Glutamatergic neuron (in vitro differentiated cells): ENCODE results near the gene DAGLA. TPM values are rescaled to one million over a fixed set of nuclear protein-coding genes. Genes with fewer than 3 reads are reported as not detected.
A peak's percentile ranks its signal among the peaks of the same experiment; 100 is the strongest.
"Not testable (repeated sequence)": the region's sequence is repeated elsewhere in the genome, so short reads cannot be mapped to it uniquely, and the experiment has no call there.

Source experiments
- DNase-seq: peaks from one replicate; pipeline ENCODE4 v3.0.0; 2022
- H3K27ac Mint-ChIP-seq: one replicate; pipeline ENCODE4 v1.8.0; 2020; ENCODE audit warnings: mild to moderate bottlenecking, mixed read lengths, inconsistent platforms; ENCODE audit not compliant: unreplicated experiment
- H3K27me3 Mint-ChIP-seq: one replicate; pipeline ENCODE4 v1.8.0; 2020; ENCODE audit warnings: mild to moderate bottlenecking, moderate library complexity, mixed read lengths, inconsistent platforms; ENCODE audit not compliant: unreplicated experiment
- H3K36me3 Mint-ChIP-seq: one replicate; pipeline ENCODE4 v1.8.0; 2020; ENCODE audit warnings: mild to moderate bottlenecking, mixed read lengths, inconsistent platforms; ENCODE audit not compliant: unreplicated experiment
- H3K4me1 Mint-ChIP-seq: one replicate; pipeline ENCODE4 v1.8.0; 2020; ENCODE audit warnings: mild to moderate bottlenecking, low read depth, mixed read lengths, inconsistent platforms; ENCODE audit not compliant: unreplicated experiment
- H3K4me3 Mint-ChIP-seq: one replicate; pipeline ENCODE4 v1.8.0; 2020; ENCODE audit warnings: mild to moderate bottlenecking, mixed read lengths, inconsistent platforms; ENCODE audit not compliant: unreplicated experiment
- H3K9me3 Mint-ChIP-seq: one replicate; pipeline ENCODE4 v1.8.0; 2020; ENCODE audit warnings: mild to moderate bottlenecking, moderate library complexity, mixed read lengths, inconsistent platforms; ENCODE audit not compliant: unreplicated experiment
- CTCF ChIP-seq: fragments of 200-600 bp; sonication (generic); IDR thresholded peaks from one replicate; pipeline ENCODE4 v1.5.0; 2021; ENCODE audit not compliant: partially characterized antibody, unreplicated experiment
- total RNA-seq: library from RNA; stranded (reverse); fragmentation: NEBNext Ultra II Directional; extraction: Animal tissue kit (Norgen Biotek cat#: 25700); gene quantifications from one replicate; pipeline ENCODE4 v1.2.1, GENCODE V29; 2021; ENCODE audit not compliant: unreplicated experiment

The DAGLA gene
- total RNA-seq, 1 donor from 2014 or later, result 9.6 TPM

DNA sequence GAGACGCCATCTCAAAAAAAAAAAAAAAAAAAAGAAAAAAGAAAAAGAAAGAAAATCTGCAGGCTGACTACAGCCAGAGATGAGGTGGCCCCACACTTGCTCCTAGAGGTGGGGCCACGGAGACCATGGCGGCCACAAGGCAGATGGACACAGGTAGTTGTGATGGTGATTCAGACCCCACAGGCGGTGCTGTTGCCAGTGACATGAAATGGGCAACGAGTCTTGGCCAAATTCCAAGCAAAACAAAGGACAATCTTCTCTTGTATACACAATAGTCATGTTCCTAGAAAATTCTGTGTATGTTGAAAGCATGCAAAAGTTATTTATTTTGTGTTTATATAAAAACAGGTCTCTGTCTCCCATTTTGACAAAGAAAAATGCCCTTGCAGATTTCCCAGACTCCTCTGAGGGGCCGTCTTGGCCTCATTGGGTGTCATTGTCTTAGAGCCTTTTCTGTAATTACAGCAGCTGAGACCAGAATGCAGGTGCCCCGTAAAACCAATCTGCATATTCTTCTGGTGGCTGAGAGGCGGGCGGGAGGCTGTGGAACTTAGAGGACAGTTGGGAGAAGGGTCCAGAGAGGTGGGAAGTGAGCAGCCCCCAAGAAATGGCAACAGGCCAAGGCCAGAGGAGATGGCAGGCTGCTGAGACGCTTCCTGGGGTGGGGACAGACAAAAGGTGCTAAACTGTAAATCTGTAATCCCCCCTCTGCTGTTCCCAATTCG is 22.5 kb upstream of the DAGLA start:
- peaks cover 2% of the 10 kb centered on the region for H3K9me3 Mint-ChIP-seq
- H3K36me3 Mint-ChIP-seq, result no peaks in the 10 kb centered on the region
- H3K27me3 Mint-ChIP-seq, result peaks cover 3% of the 10 kb centered on the region
- H3K4me1 Mint-ChIP-seq, result peaks cover 4% of the 10 kb centered on the region
- no peak for DNase-seq
- H3K27ac Mint-ChIP-seq, result no peak overlapping the region
- no peak for TF ChIP-seq CTCF
- no peak overlapping the region for H3K4me3 Mint-ChIP-seq

DNA sequence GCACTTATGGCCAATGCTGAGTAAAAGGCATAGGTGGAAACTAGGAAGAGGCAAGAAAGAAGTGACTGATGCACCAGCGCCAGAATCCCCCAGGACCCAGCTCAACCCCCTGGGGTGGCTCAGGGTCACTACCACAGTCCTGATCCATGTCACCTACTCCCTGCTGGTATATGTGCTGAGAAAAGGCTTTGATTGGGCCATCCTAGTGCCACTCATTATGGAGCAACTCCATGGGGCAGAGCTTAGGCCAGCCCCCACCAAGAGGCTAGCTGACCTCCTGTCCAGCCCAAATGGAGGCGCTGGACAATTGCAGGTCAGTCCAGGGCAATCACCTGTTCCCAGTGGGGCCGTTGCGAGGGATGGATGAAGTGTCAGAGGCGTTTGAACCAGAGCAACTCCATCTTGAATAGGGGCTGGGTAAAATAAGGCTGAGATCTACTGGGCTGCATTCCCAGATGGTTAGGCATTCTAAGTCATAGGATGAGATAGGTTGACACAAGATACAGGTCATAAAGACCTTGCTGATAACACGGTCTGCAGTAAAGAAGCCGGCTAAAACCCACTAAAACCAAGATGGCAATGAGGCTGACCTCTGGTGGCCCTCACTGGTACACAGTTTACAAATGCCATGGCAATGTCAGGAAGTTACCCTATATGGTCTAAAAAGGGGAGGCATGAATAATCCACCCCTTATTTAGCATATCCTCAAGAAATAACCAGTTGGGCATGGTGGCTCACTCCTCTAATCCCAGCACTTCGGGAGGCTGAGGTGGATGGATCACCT is 20.6 kb upstream of the DAGLA start:
- peak; percentile 25 for TF ChIP-seq CTCF
- H3K4me3 Mint-ChIP-seq, result no peak overlapping the region
- no peak for DNase-seq
- H3K4me1 Mint-ChIP-seq, result peaks cover 3% of the 10 kb centered on the region
- peaks cover 3% of the 10 kb centered on the region for H3K27me3 Mint-ChIP-seq
- H3K27ac Mint-ChIP-seq, result no peak overlapping the region
- H3K9me3 Mint-ChIP-seq, result peaks cover 2% of the 10 kb centered on the region
- H3K36me3 Mint-ChIP-seq, result no peaks in the 10 kb centered on the region

- not testable (repeated sequence) for H3K27ac Mint-ChIP-seq, H3K36me3 Mint-ChIP-seq, H3K27me3 Mint-ChIP-seq, H3K4me1 Mint-ChIP-seq, H3K4me3 Mint-ChIP-seq, DNase-seq, H3K9me3 Mint-ChIP-seq
Measured at GRCh38 chr11:61660997-61661396, 19.2 kb upstream of the DAGLA start.

- Mint-ChIP-seq H3K4me1 (no peaks in the 10 kb centered on the region), H3K4me3 (no peak overlapping the region), H3K9me3 (no peaks in the 10 kb centered on the region), H3K27me3 (peaks cover 4% of the 10 kb centered on the region), H3K27ac (no peak overlapping the region), H3K36me3 (no peaks in the 10 kb centered on the region)
- DNase-seq, result no peak
- no peak for TF ChIP-seq CTCF
Measured at GRCh38 chr11:61666684-61667297, 13.4 kb upstream of the DAGLA start.

GRCh38 chr11:61667684-61668305 is 12.4 kb upstream of the DAGLA start:
- no peaks in the 10 kb centered on the region for H3K36me3 Mint-ChIP-seq
- H3K9me3 Mint-ChIP-seq, result no peaks in the 10 kb centered on the region
- TF ChIP-seq CTCF, result no peak
- H3K27me3 Mint-ChIP-seq, result peaks cover 4% of the 10 kb centered on the region
- no peak overlapping the region for H3K4me3 Mint-ChIP-seq
- no peak overlapping the region for H3K27ac Mint-ChIP-seq
- H3K4me1 Mint-ChIP-seq, result no peaks in the 10 kb centered on the region
- DNase-seq, result no peak
